ENCODE data around the gene CMTM4.

- TF ChIP-seq CTCF (IDR thresholded peaks at IDR 0.05; ENCODE audit: insufficient read depth, low read length) (no peak), REST (IDR thresholded peaks at IDR 0.05; ENCODE audit: insufficient replicate concordance, low read depth) (no peak)
Observed at GRCh38 chr16:66703406-66704215, 7.1 kb upstream of the CMTM4 start.

All from HL-60 (cell line).